ENCODE data around the gene AP4S1.

- TF ChIP-seq CHD2 (IDR thresholded peaks at IDR 0.05; ENCODE audit: low read length) (no peak), CTCF (IDR thresholded peaks at IDR 0.05; ENCODE audit: control extremely low read depth in 1 of 3, insufficient read depth in 1 of 3, low read depth in 1 of 3, low read length in 3 of 3) (no peak), POLR2A (IDR thresholded peaks at IDR 0.05; ENCODE audit: control extremely low read depth in 1 of 2, low read depth in 2 of 2, low read length in 2 of 2) (no peak), POLR2AphosphoS5 (IDR thresholded peaks at IDR 0.05; ENCODE audit: low read depth, low read length) (no peak), EP300 (IDR thresholded peaks at IDR 0.05; ENCODE audit: borderline replicate concordance in 1 of 2, low read depth in 2 of 2, low read length in 2 of 2) (no peak), TBP (IDR thresholded peaks at IDR 0.05; ENCODE audit: low read depth, low read length) (no peak), ZNF274 (IDR thresholded peaks at IDR 0.05; ENCODE audit: borderline replicate concordance, extremely low read depth, low read length) (no peak)
These were observed 70.8 kb downstream of the AP4S1 start for GRCh38 chr14:31096255-31096654.
